Anterior cingulate cortex (tissue), 58 donors: Measurements from ENCODE around the gene INSC.

Source experiments
- DNase-seq, 58 donors: peaks; one replicate each; lab custom pipeline; 2025; lab: John Stamatoyannopoulos, UW

The INSC gene

DNA sequence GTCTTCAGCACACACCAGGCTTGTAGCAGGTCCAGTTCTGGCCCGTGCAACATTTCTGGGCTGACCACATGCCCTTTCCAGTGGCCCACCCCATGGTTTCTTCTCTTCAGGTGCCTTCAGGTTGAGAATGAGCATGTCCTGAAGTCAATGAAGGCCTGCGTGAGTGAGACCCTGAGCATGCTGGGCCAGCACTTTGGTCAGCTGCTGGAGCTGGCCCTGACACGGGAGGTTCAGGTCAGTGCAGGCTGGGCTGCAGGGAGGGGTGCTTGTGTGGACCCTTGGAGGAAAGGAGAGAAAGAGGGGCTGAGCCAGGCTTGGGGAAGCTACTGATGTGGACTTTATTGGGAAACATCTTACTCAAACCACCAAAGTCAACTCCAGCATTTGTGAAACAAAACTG, 63.5 kb downstream of the INSC start:
- DNase-seq: no peak

- DNase-seq: no peak
Observed at GRCh38 chr11:15179167-15179566, 64.4 kb downstream of the INSC start.

GRCh38 chr11:15180212-15180792, 65.6 kb downstream of the INSC start:
- DNase-seq: no peak

- no peak for DNase-seq
Observed at GRCh38 chr11:15182372-15182771, 67.6 kb downstream of the INSC start.

GRCh38 chr11:15185021-15185420, 70.3 kb downstream of the INSC start:
- DNase-seq: no peak

GRCh38 chr11:15186146-15186545, 71.4 kb downstream of the INSC start:
- DNase-seq: no peak

DNA sequence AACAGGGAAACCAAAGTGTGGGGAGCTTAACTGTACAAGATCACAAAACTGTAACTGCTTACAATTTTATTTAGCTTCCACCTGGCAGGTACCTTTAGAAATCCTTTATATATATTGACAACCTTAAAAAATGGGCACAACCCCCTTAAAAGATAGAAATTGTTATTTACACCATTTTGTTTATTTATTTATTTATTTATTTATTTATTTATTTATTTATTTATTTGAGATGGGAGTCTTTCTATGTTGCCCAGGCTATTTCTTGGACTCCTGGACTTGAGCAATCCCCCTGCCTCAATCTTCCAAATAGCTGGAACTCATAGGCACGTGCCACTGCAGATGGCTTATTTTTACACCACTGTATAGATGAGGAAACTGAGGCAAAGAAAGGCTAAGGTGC, 74.5 kb downstream of the INSC start:
- DNase-seq: no peak

DNA sequence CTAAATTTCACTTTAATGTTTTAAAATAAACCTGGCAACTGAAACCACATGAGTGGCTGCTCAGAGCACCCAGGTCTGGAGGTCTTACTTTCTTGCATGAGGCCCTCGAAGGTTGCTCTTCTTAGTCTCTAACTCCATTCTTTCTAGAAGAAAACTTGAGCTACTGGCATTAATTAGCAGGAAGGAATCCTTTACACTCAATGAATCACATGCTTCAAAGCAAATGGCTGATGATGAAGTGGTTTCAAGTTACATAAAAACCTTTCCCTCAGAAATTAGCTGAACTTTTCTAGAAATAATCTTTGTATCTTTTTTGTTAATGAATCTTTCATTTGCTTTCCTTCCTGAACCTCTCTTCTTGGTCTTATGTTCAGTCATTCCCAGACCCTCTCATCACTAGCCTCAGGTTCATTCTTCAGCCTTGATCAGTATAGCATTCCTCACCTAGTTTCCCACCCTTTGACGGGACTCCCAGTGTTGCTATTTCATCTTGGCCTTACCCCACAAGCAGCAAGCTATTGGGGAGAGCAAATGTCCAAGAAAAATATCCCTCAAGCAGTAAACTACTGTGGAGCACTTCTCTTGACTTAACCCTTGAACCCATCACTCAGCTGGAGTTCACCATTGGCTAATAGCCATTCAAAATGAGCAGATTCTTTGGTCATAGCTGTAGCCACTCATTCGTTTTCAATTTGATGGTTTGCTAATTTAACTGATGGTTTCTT, 75.1 kb downstream of the INSC start:
- no peak for DNase-seq

GRCh38 chr11:15190611-15191010, 75.9 kb downstream of the INSC start:
- DNase-seq: no peak

DNA sequence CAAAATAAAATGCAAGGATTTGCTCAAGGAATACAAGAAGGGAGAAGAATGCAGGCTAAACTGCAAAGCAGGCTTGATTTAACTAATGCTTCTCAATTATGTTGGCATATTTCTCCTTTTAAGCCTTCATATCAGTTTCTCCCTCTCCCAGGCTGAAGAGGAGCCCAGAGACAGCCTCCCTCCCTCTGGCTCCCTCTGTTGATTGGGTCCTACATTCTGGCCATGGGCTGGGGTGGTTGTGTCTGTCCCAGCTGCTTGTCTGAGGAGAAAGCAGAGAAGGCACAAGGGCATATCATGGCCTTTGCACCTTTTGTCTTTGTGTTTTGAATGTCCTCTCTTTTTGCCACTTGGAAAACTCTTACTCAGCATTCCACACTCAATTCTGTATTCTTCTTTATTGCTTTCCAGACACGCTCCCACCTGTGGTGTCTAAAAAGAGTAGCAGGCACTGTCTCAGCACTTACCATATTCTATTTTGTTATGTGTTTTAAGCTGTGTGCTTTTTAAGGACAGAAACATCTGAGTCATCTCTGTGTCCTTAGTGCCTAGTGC, 77.4 kb downstream of the INSC start:
- no peak for DNase-seq

GRCh38 chr11:15194671-15195415, 80.1 kb downstream of the INSC start:
- DNase-seq: no peak

- no peak for DNase-seq
Observed at GRCh38 chr11:15195454-15196200, 80.9 kb downstream of the INSC start.

DNA sequence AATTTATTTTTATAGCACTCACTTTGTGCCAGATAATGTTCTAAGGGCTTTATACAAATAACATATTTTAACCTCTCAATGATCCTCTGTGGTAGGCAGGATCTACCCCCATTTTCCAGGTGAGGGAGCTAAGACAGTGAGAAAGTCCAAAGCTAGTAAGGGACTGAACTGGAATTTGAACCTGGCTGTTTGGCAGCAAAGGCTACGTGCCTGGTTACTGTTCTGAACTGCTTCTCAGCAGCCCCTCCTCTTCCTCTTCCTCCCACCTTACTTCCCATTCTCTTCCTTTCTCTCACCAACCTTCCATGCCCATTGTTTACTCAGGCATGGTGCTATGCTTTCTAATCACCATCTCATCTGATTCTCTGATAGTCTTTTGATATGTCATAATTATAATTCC, 82.0 kb downstream of the INSC start:
- no peak for DNase-seq

DNA sequence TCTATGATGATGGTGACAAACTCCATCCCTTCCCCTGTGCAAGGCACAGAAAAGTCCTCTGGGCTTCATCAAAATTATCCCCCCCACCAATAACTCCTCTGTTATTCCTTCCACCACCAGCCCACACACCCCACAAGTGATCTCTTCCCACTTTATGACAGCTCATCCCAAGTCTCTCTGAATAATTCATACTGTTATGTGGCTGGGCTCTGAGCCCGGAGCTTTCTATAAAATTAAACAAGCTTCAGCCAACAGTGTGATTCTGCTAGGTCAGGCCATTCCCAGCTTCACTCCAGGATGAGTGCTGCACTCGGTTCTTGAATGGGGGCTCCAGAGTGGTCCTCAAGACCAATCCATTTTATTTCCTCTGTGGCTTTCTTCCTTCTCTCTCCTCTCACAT, 83.0 kb downstream of the INSC start:
- DNase-seq: peak in 16 of 58 donors; percentile 3 to 60 (median 27)

GRCh38 chr11:15198284-15198683, 83.6 kb downstream of the INSC start:
- peak in 6 of 58 donors; percentile 6 to 40 (median 13) for DNase-seq

DNA sequence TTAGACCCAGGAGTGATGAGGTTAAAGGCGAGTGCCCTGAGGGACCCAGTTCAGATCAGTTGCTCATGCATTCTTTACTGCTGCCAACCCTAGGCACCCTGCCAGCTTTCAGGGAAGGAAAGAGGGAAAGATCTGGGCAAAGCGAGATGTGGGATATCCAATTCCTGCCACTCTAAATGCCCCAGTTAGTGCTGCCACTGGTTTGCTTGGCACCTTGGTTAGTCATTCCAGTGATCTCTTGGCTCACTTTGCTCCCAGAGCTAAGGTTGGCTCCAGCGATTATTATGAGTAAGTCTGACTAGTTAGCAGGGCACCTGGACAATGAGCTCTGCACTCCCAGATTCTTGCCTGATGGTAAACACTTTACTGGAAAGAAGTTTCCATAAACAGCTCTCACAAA, 85.0 kb downstream of the INSC start:
- DNase-seq: peak in 13 of 58 donors; percentile 4 to 40 (median 19)

GRCh38 chr11:15200696-15201095, 86.0 kb downstream of the INSC start:
- no peak for DNase-seq

DNA sequence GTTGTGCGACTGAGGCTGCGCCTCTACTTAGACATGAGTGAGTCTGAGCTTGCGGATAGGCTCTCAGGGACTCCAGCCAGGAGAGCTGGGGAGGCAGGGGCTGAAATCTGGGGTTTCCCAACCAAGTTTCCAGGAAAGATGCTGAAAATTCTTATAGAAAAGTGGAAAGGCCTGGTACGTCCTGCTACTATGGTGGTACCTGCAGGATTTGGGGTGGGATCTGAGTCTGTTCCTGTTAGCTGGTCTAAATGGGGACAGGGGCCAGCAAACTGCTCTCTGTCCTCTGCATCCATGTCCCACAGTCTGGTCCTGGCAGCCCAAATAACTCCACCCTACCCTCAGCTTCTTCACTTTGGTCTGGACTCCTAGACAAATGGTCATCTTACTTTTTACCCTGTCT, 86.9 kb downstream of the INSC start:
- DNase-seq: no peak

- DNase-seq: no peak
Observed at GRCh38 chr11:15202626-15203025, 87.9 kb downstream of the INSC start.

DNA sequence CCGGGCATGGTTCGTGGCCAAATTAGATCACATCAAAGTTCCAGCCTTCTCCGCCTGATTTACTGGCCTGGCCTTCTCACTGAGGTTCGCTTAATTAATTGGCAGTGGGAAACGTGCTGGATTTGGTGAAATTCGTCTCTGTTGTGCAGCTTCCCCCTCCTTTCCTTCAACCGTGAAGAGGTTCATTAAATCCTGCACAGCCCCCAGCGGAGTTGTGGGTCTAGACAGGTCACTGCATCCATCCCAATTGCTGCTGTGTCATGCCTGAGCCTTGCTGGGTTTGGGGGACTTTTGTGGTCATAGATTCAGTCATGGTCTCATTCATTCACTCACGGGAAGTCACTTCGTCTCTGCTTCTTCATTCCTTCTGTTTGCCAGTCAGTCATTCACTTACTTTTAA, 90.0 kb downstream of the INSC start:
- no peak for DNase-seq

DNA sequence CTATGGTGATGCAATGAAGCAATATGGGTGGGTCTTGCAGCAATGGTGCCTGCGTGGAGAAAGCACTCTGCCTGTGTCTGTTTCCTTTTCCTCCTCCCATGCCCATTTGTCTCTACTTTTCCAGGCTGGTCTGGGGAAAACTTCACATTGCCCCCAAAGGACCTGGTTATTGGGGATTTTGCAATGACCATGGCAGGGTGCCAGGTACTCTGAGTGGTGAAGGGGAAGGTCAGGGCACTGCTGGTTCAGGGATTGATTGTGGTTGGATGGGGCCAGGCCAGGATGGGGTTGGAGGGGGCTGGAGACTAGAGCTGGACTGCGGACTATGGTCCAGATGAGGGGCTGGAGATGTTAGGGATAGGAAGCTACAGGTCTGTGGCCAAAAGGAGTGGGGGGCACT, 92.1 kb downstream of the INSC start:
- no peak for DNase-seq
